GM23248 (cell line): ENCODE results near the gene PFDN1.

Experiments used
- EZH2 ChIP-seq: fragments of 200-600 bp; sonication (generic); IDR thresholded peaks from 2 replicates; pipeline ENCODE4 v1.6.1; 2018; ENCODE audit warnings: antibody characterized with exemption, mild to moderate bottlenecking; ENCODE audit not compliant: insufficient read depth, poor library complexity, severe bottlenecking
- EZH2phosphoT487 ChIP-seq: fragments of 200-600 bp; sonication (generic); IDR thresholded peaks from 2 replicates; pipeline ENCODE4 v1.6.1; 2018; ENCODE audit warnings: antibody characterized with exemption, moderate library complexity, mild to moderate bottlenecking, low read depth; ENCODE audit not compliant: insufficient read depth

DNA sequence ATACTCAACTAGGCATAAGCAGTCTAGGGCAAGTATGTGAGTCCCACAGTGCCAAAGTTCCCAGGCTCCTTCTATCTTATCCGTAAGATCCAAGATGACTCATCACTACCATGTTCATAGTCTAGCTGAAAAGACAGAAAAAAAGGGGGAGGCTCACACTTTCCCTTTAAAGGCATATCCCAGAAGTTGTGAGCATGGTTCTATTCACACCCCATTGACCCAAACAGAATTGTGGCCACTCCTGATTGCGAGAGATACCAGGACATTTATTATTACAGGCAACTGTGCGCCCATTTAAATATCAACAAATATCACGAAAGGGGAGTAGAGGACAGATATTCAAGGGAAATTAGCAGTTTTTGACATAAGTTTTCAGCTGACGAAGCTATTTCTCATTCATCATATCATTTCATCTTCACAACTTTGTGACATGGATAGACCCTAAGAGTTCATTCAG, 8.1 kb upstream of the PFDN1 start:
- TF ChIP-seq EZH2, result no peak
- no peak for TF ChIP-seq EZH2phosphoT487
